Right atrium auricular region (tissue), 2 donors: ENCODE measurements around the gene SIK2. TPM values are rescaled to one million over a fixed set of nuclear protein-coding genes. Genes with fewer than 3 reads are reported as not detected.

ENCODE experiments used
- DNase-seq: peaks from one replicate; pipeline ENCODE4 v3.0.0-alpha.2; 2019; ENCODE audit warnings: low spot score
- H3K27ac ChIP-seq, 2 donors: fragments of 200-600 bp; sonication (generic); 1 replicate in 1 of 2; 2 replicates in 1 of 2; pipeline ENCODE4 v1.5.1; 2016 to 2019
- H3K27me3 ChIP-seq, 2 donors: fragments of 200-600 bp; sonication (generic); one replicate each; pipeline versions ENCODE4 v1.5.1 to v1.6.0; 2017 to 2019
- H3K36me3 ChIP-seq: fragments of 200-600 bp; sonication (generic); one replicate; pipeline ENCODE4 v1.5.1; 2016
- H3K4me1 ChIP-seq, 2 donors: fragments of 200-600 bp; sonication (generic); one replicate each; pipeline versions ENCODE4 v1.5.1 to v1.6.0; 2017 to 2019
- H3K4me3 ChIP-seq, 2 donors: fragments of 200-600 bp; sonication (generic); 1 replicate in 1 of 2; 2 replicates in 1 of 2; pipeline ENCODE4 v1.5.1; 2017 to 2019; ENCODE audit warnings: mild to moderate bottlenecking in 1 of 2, moderate library complexity in 1 of 2
- H3K9me3 ChIP-seq, 2 donors: fragments of 200-600 bp; sonication (generic); one replicate each; pipeline ENCODE4 v1.5.1; 2019
- total RNA-seq, 2 donors: library from RNA; depleted of rRNA; stranded (reverse); fragments of >200 nt; gene quantifications; one replicate each; pipeline ENCODE4 v1.1.0, GENCODE V29; 2016
- TF ChIP-seq, protein P1 (sequence below), 2 donors: fragments of 200-600 bp; sonication (generic); IDR thresholded peaks; one replicate each; pipeline ENCODE4 v1.5.1; 2019; ENCODE audit warnings: antibody characterized with exemption in 2 of 2

SIK2 gene
- total RNA-seq, 2 donors from 2014 or later, result 23.5 to 28.0 TPM

DNA sequence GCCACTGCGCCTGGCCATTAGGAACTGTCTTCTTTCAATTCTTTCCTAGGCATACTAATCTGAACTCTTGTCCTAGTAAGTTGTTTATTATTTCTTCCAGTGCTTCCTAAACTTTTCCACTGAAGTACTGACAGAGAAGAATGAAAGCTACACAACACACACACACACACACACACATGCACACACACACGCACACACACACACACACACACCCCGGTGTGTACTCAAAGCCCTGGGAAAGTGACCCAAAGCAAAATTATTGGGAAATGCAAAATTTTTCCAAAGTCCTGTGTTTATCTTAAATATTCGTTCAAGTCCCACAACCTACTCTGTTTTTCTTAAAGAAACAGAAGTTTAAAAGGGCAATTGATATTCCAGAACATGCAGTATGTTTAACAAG is 19.4 kb upstream of the SIK2 start:
- Histone ChIP-seq H3K9me3 (peaks cover 0 to 2% of the 10 kb centered on the region in 2 donors), H3K27me3 (no peaks in the 10 kb centered on the region), H3K27ac (no peak overlapping the region), H3K36me3 (no peaks in the 10 kb centered on the region), H3K4me3 (no peak overlapping the region), H3K4me1 (no peaks in the 10 kb centered on the region)
- DNase-seq, result no peak
- TF ChIP-seq, protein P1, sequence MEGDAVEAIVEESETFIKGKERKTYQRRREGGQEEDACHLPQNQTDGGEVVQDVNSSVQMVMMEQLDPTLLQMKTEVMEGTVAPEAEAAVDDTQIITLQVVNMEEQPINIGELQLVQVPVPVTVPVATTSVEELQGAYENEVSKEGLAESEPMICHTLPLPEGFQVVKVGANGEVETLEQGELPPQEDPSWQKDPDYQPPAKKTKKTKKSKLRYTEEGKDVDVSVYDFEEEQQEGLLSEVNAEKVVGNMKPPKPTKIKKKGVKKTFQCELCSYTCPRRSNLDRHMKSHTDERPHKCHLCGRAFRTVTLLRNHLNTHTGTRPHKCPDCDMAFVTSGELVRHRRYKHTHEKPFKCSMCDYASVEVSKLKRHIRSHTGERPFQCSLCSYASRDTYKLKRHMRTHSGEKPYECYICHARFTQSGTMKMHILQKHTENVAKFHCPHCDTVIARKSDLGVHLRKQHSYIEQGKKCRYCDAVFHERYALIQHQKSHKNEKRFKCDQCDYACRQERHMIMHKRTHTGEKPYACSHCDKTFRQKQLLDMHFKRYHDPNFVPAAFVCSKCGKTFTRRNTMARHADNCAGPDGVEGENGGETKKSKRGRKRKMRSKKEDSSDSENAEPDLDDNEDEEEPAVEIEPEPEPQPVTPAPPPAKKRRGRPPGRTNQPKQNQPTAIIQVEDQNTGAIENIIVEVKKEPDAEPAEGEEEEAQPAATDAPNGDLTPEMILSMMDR (IDR thresholded peaks at IDR 0.05), result no peak

DNA sequence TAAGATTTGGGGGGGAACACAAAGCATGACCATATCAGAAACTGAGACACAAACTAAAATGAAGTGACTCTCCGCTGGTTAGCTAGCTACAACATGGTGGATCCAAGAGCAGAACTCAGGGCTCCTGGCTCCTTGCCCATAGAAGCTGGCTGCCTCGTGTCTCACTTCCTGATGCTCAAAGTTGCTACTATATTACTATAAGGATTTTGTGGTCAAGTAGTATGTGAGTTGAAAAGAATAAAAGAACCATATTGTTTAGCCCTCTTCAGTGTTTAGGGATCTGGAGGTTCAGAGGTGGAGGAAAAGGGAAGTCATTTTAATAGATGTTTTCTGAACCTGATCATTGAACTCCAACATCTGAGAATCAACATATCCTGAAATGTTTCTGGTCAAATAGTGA is 16.9 kb upstream of the SIK2 start:
- Histone ChIP-seq H3K27ac (no peak overlapping the region), H3K4me3 (no peak overlapping the region), H3K4me1 (no peaks in the 10 kb centered on the region), H3K27me3 (no peaks in the 10 kb centered on the region), H3K9me3 (peaks cover 0 to 4% of the 10 kb centered on the region in 2 donors), H3K36me3 (no peaks in the 10 kb centered on the region)
- DNase-seq, result no peak
- TF ChIP-seq, protein P1 (IDR thresholded peaks at IDR 0.05), result no peak

DNA sequence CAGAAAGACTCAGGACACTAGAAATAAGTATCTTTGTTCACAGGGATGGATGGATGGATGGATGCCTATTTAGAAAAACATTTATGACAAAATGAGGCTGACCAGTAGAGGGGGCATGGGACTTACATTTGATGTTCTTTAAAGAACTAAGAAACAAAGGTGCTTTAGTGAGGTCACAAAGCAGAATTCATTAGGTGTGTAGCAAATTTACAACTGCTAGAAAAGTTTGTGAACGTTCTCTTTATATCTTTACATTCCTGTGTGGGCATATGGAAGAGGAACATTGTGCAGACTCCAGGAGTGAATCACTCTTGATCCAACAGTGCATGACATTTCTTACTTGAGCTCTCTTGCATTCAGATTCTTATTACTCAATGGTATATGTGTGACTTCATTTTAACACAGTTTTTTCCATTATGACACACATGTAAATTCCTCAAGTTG is 15.8 kb upstream of the SIK2 start:
- Histone ChIP-seq H3K27me3 (no peaks in the 10 kb centered on the region), H3K36me3 (no peaks in the 10 kb centered on the region), H3K27ac (no peak overlapping the region), H3K4me1 (no peaks in the 10 kb centered on the region), H3K9me3 (peaks cover 0 to 4% of the 10 kb centered on the region in 2 donors), H3K4me3 (no peak overlapping the region)
- TF ChIP-seq, protein P1 (IDR thresholded peaks at IDR 0.05), result peak; percentile 42 to 67
- DNase-seq, result no peak

DNA sequence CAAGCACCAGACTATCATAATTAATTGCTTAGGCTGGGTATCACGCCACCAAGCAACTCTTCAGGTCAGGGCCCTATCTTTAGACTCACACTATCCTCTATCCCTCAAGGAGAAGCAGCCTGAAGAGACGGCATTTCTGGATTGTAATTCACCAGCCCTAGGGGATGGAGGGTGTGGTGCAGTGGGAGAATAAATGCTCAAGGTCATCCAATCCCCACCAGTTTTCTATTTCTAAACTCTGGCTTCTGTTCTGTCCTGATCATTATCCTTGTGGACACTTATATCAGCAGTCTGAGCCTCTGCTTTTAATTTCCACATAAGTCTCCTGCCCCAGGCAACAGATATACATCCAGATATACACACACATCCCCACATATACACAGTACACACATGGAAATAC is 13.1 kb upstream of the SIK2 start:
- TF ChIP-seq, protein P1 (IDR thresholded peaks at IDR 0.05), result no peak

DNA sequence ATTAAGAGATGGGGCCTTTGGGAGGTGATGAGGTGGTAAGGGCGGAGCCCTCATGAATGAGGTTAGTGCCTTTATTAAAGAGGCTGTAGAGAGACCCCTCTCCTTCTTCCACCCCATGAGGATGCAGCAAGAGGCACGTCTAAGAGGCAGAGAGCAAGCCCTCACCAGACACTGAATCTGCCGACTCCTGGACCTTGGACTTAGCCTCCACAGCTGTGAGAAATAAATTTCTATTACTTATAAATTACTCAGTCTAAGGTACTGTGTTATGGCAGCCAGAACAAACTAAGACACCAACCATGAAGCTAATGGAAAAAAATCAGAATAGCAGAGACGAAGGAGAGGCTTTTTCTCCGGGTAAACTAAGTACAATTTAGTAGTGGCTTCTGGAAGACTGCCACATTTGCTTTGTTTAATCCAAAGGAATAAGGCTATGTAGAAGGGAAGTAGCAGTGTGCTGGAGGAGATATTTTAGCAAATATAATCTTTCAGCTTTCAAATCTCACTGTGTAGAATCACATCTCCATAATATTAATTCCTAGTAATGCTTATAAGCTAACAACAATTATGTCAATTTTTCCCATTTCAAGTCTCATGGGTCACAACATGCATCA is 12.3 kb upstream of the SIK2 start:
- H3K36me3 ChIP-seq, result no peaks in the 10 kb centered on the region
- DNase-seq, result no peak
- no peak overlapping the region for H3K4me3 ChIP-seq
- TF ChIP-seq, protein P1 (IDR thresholded peaks at IDR 0.05), result no peak
- H3K27me3 ChIP-seq, result no peaks in the 10 kb centered on the region
- H3K4me1 ChIP-seq, result no peaks in the 10 kb centered on the region
- H3K27ac ChIP-seq, result no peak overlapping the region
- H3K9me3 ChIP-seq, result peaks cover 0 to 4% of the 10 kb centered on the region in 2 donors

More for the DNA sequence above, 13.1 kb upstream of the SIK2 start:
- Histone ChIP-seq H3K27ac (no peak overlapping the region), H3K9me3 (peaks cover 0 to 4% of the 10 kb centered on the region in 2 donors), H3K4me3 (no peak overlapping the region), H3K36me3 (no peaks in the 10 kb centered on the region), H3K4me1 (no peaks in the 10 kb centered on the region), H3K27me3 (no peaks in the 10 kb centered on the region)
- no peak for DNase-seq
